NCI-H345 (cell line): ENCODE results near the gene G2E3.
A peak's percentile ranks its signal among the peaks of the same experiment; 100 is the strongest.
"Not testable (repeated sequence)": the region's sequence is repeated elsewhere in the genome, so short reads cannot be mapped to it uniquely, and the experiment has no call there.

Experiments used
- DNase-seq: peaks from one replicate; lab custom pipeline; 2025; lab: John Stamatoyannopoulos, UW

The G2E3 gene, protein sequence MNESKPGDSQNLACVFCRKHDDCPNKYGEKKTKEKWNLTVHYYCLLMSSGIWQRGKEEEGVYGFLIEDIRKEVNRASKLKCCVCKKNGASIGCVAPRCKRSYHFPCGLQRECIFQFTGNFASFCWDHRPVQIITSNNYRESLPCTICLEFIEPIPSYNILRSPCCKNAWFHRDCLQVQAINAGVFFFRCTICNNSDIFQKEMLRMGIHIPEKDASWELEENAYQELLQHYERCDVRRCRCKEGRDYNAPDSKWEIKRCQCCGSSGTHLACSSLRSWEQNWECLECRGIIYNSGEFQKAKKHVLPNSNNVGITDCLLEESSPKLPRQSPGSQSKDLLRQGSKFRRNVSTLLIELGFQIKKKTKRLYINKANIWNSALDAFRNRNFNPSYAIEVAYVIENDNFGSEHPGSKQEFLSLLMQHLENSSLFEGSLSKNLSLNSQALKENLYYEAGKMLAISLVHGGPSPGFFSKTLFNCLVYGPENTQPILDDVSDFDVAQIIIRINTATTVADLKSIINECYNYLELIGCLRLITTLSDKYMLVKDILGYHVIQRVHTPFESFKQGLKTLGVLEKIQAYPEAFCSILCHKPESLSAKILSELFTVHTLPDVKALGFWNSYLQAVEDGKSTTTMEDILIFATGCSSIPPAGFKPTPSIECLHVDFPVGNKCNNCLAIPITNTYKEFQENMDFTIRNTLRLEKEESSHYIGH

DNA sequence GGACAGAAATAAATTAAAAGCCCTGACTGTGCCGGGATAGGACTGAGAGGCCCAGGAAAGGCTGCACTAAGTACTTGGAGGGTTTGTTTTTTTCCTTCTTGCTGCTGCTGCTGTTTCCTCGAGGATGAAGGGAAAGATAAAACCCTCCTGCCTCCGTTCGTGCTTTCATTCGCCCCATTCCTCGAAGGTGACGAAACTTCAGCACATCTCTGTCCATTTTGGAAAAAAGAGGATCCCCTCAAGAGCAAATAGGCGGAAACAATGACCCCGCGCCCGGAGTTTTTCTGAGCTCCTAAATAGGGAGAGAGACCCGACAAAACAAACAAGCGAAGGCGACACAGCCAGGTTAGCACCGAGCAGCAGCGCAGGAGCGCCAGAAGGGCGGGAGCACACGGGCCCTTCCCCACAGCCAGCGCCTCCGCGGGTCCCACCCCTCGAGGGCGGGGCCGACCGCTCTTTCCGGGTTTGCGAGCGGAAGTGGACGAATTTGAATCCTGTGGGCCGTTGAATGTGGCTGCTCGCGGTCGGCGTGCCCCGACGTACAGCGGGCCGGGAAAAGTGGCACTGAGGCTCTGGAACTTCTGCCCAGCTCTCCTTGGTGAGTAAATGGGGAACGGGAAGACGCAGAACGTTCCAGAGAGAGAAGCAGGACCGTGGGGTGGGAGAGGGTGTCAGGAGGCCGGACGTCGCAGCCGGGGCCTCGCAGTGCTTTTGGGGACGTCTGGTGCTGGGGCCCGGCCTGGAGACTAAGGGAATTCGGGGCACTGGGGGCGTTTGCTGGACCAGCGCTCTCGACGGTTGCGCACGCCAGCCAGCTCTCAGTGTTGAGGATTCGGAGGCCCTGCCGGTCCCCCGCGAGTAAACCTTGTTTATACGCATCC is at the start of gene G2E3:
TSS of gene G2E3 (plus strand) at position 484 of the 881 bp plus-strand sequence. CDS start 21,922 bp downstream, outside the sequence.
- peak; percentile 94 for DNase-seq

DNA sequence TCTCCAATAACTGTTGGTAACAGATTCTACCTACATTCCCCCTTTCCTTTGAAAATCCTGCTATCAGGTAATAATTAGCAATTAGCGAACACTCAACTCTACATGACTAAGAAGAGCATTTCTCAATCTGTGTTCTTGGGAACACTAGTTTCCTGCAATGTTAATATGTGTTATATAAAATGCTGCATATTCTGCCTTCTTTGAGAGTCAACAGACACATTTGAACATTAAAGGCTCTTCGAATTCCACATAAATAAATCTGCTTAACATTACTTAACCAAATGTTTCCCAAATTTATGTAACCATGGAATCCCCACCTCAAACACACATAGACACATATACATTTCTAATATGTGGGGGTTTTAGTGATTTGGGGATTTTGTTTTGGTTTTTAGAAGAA is 41.2 kb upstream of the G2E3 start:
- no peak for DNase-seq

DNA sequence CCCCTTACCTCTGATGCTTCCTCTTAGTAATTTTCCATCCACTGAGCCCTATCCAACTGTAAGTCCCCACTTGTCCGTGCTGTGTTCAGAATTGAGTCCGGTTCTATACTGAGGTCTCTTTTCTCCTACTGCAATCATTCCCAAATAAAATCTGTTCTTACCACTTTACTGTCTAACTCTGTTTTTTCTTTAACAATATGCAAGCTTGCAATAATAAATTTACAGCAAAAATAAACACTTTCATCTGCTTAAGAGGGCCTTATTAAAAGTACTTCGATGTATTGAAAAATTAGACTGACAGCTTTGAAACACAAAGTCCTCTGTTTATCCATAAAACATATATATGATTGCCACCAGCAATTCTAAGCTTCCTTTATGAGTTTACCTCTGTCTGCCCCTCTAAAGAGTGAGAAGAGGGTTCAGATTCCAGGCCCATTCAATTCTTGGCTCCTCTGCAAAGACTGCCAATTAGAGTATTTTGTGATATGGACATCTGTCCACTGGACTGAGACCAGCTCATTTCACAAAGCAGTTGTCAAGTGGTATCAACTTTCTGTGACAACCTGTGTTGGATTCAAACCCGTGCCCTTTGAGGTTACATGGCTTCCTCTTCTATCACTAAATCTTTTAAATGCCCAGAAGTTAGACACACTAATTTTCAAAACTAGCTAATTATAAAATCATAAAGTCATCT is 39.9 kb upstream of the G2E3 start:
- DNase-seq: no peak

DNA sequence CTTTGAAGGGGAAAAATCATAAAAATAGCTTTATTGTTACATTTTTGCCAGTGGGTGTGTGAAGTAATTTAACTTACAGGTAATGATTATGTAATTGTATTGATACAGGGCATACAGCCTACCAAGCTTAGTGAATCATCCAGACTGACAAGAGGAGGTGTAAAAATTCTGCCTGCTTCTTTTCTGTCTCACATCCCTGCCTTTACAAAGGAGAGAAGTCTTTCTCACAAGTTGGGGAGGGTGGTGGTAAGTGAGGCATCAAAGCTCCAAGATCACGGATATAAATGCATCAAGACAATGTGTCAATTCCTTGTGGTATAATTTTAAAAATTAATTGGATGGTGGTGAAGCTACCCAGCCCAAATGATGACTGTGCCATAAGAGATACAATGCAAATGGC is 39.0 kb upstream of the G2E3 start:
- no peak for DNase-seq

DNA sequence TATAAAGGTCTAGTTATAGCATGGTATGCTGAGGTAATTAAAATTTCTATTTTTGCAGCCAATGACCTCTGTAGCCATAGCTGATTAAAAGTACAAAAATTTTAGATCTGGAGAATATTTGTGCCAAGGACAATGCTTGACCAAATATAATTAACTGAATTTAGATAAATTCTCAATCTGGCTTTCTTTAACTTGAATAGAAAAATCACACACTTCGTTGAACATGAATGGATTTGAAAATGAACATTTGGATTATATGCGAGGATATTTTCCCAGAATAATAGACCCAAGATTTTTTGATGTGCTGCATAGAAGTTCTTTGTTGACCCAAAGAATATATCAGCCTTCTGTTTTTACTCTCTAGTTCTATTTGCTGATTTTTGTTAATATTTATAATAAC is 38.4 kb upstream of the G2E3 start:
- DNase-seq: no peak

DNA sequence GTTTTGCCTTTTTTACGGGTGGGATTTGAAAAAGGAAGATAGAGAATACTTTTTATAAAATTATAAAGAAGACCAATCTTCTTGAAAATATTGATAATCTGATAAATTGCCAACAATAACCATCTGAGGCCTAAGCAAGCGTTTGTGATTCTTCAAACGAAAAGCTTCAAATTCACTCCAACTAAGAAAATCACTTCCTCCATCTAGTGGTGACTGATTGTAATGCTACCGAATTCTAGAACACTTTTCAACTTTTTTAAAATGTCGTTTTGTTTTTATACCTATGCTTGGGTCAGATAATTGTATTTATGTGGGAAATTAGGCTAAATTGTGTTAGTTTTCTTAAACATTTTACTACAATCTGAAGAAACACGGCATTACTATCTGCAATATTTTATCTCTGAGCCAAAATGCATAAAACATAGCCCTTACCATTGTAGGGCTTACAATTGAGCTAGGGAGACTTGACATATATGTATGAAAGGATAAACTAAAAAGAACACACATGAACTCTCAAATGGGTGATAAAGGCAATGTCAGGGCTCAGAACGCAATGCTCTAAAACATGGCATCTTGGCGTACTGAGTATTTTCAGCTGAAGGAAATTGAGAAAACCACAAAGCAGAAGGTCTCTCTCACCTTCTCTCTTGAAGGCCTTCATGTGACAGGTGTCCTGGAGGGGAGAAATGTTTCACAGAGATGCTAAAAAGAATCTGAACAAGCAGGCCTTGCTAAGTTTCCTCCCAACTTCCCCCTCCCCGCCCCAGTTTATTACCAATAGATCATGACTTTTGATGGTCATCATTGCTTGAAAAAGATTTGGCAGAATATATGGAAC is 36.8 kb upstream of the G2E3 start:
- DNase-seq: peak; percentile 43

DNA sequence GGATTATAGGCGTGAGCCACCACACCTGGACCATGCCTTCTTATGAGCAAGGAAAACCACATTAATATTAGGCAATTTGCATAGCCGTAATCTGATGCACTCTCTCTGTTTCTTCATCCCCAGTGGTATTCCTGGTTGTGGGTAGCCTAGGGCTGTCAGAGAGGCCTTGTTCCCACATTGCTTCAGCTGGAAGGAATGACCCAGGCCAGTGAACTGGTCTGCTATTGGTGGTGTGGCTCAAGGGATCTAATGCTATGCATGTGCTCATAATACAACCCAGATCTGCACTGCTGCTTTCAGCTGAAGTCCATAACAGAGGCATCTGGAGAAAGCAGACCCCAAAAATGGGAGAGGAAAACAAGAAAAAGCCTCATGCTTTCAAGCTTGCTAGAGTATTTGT is 33.1 kb upstream of the G2E3 start:
- DNase-seq: no peak

DNA sequence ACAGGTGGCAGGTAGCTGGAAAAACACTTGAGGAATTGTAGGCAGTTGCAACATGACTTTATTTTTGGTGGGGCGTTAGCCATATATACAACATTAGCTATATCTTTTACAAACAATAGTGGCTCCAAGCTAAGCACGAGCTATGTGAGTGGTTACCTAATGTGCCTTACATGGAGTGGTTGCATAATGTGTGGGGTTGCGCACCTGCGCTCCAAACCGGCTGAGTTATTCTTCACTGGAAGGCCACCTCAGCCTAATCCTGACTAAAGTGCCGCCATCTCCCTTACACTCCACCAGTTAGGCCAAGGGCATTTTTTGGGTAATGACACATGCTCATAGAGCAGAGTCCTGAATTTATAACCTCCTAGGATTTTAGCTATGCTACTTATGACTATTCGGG is 31.8 kb upstream of the G2E3 start:
- no peak for DNase-seq

DNA sequence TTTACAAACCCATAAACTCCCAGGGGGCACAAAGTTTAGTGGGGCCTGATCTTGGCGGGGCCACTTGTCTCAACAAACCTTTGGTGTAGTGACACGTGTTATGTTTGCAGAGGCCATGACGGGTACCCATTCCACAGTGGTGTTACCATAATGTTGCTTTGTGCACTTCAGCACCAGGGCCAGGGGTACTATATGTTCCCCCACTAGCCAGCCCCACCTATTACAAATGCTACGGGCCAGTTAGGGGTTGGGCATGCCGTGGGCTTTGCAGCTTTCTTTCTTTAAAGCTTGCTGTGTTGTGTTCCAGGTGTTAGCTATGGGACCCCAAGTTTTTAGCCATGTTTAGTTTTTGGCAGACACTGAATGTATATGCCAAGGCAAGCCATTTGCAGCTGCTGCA is 30.8 kb upstream of the G2E3 start:
- DNase-seq: no peak

DNA sequence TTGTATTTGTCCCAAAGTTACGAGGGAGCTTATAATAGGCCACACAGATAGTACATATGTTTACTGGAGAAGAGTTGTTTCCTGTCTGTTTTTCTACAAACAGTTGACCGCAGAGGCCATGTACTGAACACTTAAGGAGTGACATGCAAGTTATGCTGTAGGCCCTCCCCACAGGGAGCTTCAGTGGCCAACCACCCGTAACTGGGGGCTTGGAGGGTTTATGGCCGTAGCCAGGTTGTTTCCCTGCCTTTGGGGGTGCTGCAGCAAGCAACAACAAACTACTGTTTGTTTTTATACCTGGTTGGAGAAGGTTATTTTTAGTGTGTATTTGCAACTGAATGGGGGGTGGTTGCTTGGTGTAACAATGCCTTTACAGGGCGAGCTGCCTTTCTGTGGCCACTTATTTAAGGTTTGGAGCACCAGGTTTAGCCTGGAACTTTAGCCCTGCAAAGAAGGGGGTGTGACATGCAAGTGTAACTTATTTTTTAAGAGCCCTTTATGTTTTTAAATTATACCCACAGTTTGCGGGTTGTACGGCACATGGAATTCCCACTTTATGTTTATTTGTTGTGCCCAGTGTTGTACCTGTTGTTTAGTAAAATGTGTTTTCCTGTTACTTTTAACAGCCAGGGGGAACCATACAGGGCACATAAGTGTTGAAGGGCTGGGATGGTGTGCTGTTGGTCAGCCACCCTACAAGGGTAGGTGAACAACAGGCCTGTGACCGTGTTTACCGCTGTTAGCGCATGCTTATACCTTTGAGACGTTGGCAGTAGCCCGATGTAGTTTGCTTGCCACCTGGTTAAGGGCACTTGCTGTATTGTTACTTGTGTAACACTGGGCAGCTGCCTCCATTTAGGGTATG is 29.9 kb upstream of the G2E3 start:
- no peak for DNase-seq

DNA sequence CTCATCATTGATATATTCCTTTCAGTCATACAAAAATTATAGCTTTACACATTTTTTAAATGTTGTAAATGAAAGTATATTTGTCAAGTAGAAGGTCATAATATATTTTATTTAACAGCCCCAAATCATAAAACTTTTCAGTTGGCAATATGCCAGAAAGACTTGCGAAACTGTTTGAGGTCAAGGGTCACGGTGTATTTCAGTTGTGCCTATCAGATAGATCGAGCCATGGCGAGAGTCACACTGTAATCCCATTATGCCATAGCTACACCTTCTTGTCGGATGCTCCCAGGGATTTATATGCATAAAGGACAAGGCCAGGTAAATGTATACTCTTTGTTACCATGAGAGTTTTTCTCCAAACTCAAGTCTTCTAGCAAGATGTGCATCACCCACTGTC is 26.7 kb upstream of the G2E3 start:
- no peak for DNase-seq

DNA sequence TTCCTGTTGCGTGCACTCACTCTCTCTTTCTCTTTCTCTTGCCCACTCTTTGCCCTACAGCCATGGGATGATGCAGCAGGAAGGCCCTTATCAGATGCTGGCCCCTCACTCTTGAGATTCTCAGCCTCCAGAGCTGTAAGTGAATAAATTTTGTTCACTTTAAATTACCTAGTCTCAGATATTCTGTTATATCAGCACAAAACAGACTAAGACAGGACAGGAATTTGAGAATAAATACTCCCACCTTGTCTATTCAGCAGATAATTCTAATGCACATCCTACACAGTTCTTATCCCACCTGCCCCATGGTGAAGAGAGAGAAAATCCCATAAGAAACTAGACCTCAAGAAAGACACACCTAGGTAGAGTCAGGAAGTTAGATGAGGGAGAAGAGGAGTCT is 25.8 kb upstream of the G2E3 start:
- DNase-seq: no peak

DNA sequence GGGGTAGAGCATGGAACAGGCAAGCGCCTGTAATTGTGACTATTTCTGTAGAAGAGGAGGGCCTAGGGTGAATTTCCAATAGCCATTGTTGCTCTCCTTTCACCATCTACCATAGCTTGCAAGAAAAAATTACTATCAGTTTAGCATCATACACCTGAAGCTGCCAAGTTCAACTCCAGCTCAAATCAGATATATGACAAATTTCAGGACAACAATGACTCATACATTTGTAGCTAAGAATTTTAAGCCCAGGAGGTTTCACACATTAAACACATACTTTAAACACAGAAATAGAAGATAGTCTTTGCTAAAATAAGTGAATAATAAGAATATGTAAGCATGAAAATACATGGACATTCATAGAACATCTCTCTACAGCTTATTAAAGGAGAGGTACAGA is 17.6 kb upstream of the G2E3 start:
- DNase-seq: no peak

DNA sequence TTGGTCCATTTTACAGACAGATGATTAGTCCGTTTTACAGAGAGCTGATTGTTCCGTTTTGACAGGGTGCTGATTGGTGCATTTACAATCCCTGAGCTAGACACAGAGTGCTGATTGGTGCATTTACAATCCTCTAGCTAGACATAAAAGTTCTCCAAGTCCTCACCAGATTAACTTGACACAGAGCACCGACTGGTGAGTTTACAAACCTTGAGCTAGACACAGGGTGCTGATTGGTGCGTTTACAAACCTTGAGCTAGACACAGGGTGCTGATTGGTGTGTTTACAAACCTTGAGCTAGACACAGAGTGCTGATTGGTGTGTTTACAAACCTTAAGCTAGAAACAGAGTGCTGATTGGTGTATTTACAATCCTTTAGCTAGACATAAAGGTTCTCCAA is 12.2 kb upstream of the G2E3 start:
- not testable (repeated sequence) for DNase-seq

DNA sequence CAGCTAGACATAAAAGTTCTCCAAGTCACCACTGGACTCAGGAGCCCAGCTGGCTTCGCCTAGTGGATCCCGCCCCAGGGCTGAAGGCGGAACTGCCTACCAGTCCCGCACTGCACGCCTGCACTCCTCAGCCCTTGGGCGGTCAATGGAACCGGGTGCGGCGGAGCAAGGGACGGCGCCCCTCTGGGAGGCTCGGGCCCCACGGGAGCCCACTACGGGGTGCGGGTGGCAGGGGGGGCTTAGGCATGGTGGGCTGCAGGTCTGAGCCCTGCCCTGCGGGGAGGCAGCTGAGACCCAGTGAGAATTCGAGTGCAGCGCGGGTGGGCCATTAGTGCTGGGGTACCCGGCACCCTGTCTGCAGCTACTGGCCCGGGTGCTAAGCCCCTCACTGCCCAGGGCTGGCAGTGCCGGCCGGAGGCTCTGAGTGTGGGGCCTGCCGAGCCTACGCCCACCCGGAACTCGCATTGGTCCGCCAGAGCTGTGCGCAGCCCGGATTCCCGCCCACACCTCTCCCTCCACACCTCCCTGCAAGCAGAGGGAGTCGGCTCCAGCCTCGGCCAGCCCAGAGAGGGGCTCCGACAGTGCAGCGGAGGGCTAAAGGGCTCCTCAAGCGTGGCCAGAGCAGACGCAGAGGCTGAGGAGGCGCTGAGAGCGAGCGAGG is 11.4 kb upstream of the G2E3 start:
- no peak for DNase-seq

DNA sequence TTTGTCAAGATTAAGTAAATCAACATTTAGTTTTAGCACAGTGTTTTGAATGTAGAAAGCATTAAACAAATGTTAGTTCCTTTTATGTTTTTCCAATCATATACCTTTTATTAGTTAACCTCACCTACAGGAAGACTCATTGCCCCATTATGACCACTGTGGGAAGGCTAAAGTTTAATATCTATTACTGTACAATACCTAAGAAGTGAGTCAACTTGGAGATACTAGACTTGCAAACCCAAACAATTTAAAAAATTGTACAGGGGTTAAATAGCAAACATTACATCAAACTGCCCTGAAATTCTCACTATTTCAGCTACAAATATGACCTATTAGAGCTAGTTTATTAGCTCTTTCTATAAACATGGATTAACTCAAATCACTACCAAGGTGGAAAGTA is 8.6 kb upstream of the G2E3 start:
- no peak for DNase-seq

DNA sequence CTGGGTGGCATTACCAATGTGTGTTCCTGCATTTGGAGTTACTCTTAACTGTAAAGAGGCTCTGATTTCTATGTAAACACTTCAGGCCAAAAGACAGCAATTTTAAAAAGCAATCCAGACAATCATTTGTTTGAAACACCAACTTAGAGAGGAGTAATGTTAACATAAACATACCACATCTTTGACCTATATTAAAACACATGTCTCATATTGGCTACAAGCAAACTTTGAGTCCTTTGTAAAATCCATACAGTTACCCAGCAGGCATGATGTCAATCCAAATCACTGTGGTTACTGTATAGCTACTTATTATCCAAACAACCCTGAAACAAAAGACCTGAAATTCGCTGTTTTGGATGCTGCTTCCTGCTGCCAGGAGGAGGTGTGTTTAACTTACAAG is 7.5 kb upstream of the G2E3 start:
- DNase-seq: peak; percentile 71

DNA sequence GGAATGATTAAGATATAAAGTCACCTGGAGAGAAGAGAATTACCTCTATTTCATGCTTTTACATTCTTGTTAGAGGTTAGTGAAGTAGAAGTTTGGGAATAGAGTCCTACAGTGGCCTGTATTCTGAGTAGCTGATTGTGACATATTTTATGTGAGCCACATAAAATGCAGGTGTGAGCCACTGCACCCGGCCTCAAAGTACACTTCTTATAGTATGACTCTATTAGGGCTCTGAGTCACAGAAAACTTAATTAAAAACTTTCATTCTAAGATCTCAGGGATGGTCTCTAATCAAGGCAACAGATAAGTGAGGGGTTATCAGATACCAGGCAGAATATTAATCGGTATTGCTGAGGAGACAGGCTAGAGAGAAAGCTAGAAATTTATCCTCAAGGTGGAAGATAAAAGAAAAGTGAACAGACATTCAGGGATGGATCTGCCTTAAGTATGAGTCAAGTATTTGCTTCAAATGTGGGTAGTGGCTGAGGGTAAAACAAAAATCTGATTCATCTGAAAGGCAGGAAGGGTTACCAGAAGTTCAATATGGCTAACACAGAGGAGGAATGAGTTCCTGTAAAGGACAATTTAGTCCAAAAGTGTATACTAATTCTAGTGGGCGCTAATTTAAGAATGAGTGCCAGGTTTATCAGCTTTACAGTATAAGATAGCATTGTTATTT is 5.5 kb upstream of the G2E3 start:
- DNase-seq: no peak

DNA sequence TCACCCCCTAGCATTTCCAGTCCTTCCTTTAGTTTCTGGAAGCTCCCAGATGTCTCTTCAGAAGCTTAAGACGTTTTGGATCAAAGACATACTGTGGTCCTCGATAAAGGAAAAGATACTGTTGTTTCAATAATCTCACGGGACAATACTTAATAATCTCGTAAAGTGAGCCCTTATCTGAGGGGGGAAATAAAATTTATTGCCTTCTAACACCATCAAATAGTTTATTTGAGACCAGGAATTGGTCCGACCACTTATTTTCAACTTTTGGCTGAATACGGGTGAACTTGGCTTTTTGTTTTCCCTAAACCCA is 640 bp upstream of the G2E3 start:
- no peak for DNase-seq
